Tibial nerve (tissue), 3 donors: ENCODE data around the gene CHST2.

Source experiments
- POLR2A ChIP-seq, 2 donors: fragments of 450-650 bp; IDR thresholded peaks; one replicate each; pipeline ENCODE4 v1.6.1; 2017; ENCODE audit warnings: antibody characterized with exemption in 2 of 2, mild to moderate bottlenecking in 2 of 2, moderate library complexity in 2 of 2
- TF ChIP-seq, protein P1 (sequence below), 5 experiments: fragments of 200-600 bp in 3 of 5; fragments of 450-650 bp in 2 of 5; sonication (generic) in 3 of 5; IDR thresholded peaks; one replicate each; pipeline ENCODE4 v1.5.1; 2016 to 2019; ENCODE audit warnings: antibody characterized with exemption in 5 of 5, mild to moderate bottlenecking in 3 of 5, moderate library complexity in 2 of 5

DNA sequence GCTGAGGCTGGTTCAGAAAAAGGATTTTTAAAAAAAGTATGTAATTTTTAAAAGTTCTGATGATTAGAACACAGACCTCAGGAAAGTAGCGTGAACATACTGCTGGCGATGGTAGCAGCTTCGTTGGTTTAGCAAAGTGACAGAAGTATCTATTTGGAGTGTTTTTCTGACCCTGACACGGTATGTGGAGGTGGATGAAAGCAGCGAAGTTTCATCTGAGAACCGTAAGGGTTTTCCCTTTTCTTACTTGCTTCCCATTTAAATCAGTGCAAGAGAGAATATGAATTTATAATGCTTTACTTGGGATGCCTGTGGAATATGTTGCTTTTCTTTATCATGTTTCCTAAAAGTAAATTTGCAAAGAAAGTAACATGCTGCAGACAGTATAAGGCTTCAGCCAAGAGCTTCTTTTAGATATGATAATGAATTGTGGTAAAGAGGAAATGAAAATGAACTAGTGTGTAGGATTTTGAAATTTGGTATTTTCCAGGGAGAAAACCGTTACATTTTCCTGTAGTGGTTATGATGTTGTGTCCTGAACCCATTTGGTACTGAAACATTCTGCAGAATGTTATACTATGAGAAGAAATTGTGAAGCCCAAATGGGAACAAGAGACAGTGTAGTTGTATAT is 3.9 kb downstream of the CHST2 start:
- TF ChIP-seq, protein P1, sequence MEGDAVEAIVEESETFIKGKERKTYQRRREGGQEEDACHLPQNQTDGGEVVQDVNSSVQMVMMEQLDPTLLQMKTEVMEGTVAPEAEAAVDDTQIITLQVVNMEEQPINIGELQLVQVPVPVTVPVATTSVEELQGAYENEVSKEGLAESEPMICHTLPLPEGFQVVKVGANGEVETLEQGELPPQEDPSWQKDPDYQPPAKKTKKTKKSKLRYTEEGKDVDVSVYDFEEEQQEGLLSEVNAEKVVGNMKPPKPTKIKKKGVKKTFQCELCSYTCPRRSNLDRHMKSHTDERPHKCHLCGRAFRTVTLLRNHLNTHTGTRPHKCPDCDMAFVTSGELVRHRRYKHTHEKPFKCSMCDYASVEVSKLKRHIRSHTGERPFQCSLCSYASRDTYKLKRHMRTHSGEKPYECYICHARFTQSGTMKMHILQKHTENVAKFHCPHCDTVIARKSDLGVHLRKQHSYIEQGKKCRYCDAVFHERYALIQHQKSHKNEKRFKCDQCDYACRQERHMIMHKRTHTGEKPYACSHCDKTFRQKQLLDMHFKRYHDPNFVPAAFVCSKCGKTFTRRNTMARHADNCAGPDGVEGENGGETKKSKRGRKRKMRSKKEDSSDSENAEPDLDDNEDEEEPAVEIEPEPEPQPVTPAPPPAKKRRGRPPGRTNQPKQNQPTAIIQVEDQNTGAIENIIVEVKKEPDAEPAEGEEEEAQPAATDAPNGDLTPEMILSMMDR (IDR thresholded peaks at IDR 0.05): no peak
- TF ChIP-seq POLR2A (IDR thresholded peaks at IDR 0.05): no peak
